Measurements from ENCODE around the gene ADGRG2. TPM values are rescaled to one million over a fixed set of nuclear protein-coding genes. Genes with fewer than 3 reads are reported as not detected.
"Not testable (repeated sequence)": the region's sequence is repeated elsewhere in the genome, so short reads cannot be mapped to it uniquely, and the experiment has no call there.

Gene ADGRG2
- total RNA-seq, 1 donor: 0.18 TPM

DNA sequence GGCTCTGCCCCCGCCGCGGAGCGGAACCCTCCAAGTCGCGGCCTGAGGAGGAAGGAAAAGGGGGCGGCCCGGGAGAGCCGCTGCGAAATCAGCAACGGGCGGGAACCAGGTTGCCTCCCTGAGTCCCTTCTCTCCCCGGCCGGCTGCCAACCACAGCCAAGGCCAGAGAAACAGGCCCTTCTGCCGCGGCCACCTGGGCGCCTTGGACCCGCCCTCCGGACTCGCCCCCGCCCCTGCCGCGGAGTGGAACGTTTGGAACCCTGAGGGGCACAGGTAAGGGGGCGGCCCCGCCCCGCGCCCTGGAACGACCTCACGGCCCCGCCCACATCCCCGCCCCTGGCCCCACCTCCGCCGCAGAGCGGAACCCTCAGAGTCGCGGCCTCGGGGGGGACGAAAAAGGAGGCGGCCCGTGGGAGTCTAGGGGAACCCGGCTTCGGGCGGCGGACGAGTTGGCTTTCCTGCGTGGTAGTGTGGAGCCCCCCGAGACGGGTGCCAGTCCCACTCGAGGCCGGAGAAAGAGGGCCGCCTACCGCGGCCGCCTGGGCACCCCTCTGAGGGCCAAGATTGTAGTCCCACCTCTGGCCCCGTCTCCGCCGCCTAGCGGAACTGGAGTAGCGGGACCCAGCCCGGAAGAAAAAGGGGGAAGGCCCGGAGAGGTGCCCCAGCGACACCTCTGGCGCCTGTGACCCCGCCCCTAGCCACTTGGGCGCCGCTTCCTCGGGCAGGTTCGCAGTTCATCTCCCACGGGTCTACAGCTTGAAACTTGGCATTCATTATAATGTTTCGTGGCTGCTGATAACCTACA, 137.7 kb downstream of the ADGRG2 start:
- TF ChIP-seq, protein P1, sequence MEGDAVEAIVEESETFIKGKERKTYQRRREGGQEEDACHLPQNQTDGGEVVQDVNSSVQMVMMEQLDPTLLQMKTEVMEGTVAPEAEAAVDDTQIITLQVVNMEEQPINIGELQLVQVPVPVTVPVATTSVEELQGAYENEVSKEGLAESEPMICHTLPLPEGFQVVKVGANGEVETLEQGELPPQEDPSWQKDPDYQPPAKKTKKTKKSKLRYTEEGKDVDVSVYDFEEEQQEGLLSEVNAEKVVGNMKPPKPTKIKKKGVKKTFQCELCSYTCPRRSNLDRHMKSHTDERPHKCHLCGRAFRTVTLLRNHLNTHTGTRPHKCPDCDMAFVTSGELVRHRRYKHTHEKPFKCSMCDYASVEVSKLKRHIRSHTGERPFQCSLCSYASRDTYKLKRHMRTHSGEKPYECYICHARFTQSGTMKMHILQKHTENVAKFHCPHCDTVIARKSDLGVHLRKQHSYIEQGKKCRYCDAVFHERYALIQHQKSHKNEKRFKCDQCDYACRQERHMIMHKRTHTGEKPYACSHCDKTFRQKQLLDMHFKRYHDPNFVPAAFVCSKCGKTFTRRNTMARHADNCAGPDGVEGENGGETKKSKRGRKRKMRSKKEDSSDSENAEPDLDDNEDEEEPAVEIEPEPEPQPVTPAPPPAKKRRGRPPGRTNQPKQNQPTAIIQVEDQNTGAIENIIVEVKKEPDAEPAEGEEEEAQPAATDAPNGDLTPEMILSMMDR (IDR thresholded peaks at IDR 0.05; ENCODE audit: insufficient read depth, low read length): peak; percentile 56
- peak; percentile 67 for DNase-seq (ENCODE audit: low read depth)
- peak overlapping the region; percentile 72 for H3K4me3 ChIP-seq (ENCODE audit: low read depth, low read length)

DNA sequence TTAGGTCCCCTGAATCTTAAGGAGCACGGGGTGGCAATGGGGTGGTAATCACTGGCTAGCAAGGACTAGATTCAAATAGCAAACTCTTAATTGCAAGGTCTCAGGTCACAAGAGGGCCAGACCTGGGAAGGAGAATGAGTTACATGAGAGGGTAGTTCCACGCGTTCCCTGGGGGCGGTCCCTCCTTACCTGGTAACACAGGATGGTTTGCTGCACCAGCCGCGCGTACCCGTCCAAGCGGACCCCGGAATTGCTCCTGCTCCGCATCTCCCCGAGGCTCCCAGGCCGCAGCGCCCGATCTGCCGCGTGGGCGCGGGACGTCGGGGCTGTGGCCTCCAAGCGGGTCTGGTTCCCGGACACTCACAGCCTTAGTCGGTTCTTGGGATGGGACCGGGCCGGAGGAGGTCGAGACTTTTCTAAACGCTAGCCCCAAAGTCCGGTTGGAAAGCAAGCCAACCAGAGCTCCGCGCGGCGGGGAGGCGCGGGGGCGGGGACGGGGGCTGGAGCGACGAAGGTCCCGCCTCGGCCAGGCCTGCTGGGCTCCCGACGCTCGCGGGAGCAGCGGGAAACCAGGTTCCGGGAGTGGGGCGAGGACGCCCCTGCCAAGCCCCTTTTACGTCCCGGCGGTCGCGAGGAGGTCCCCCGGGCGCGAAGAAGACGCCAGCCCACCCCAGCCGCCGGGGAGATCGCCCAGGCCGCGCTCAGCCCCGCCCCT, 138.4 kb downstream of the ADGRG2 start, which contains the start of gene PHKA2:
PHKA2 (minus strand) TSS at position 449 of the 715 bp plus-strand sequence; CDS start at position 267, 182 bp downstream.
- DNase-seq (ENCODE audit: low read depth): no peak
- TF ChIP-seq, protein P1 (IDR thresholded peaks at IDR 0.05; ENCODE audit: insufficient read depth, low read length): no peak
- H3K4me3 ChIP-seq (ENCODE audit: low read depth, low read length): peak within 1 kb of the TSS; percentile 72

DNA sequence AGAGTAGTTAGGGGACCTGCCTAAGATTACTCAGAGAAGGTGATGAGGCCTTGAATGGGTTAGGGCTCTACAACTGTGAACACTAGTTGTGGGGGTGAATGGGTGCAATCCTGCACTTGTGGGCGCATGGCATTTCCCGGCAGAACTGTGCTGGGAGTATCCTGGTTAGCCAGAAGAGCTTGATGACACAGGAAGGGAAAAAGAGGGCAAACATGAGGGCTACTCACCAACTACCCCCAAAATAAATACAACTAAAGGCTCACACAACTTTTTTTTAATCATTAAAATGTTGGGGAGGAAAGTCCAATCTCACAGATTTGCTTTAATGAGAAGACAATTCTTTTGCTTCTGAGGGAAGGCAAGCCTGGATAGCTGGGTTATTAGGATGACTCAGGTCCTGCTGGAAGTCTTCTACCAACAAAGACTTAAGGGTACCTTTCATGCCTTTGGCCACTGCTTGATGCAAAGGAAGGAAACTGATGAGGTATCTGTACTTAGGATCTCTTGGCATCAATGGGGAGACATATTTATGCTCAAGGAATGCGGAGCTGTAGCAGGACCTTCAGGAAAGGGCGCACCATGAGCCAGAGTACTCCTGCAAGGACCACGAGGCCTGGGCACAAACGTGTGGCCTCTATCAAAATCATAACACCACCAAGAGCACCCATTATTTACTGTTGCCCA, 141.0 kb downstream of the ADGRG2 start:
- TF ChIP-seq, protein P1 (IDR thresholded peaks at IDR 0.05; ENCODE audit: insufficient read depth, low read length): no peak

DNA sequence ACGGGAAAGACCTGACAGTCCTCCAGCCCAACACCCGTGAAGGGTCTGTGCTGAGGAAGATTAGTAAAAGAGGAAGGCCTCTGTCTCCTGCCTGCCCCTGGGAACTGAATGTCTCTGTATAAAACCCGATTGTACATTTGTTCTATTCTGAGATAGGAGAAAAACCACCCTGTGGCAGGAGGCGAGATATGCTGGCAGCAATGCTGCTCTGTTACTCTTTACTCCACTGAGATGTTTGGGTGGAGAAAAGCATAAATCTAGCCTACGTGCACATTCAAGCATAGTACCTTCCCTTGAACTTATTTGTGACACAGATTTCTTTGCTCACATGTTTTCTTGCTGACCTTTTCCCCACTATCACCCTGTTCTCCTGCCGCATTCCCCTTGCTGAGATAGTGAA, 142.0 kb downstream of the ADGRG2 start:
- DNase-seq (ENCODE audit: low read depth): not testable (repeated sequence)

More for the DNA sequence above, 141.0 kb downstream of the ADGRG2 start:
- DNase-seq (ENCODE audit: low read depth): no peak
- H3K4me3 ChIP-seq (ENCODE audit: low read depth, low read length): no peak overlapping the region

DNA sequence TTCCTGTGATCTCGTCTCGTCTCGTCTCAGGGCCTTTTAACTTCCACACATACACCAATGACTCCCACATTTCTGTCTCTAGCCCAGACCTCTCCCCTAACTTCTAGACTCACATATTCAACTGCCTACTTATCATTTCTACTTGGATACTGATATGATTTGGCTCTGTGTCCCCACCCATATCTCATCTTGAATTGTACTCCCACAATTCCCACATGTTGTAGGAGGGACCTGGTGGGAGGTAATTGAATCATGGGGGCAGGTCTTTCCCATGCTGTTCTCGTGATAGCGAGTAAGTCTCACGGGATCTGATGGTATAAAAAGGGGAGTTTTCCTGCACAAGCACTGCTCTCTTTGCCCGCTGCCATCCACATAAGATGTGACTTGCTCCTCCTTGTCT, 147.3 kb downstream of the ADGRG2 start:
- TF ChIP-seq, protein P1 (IDR thresholded peaks at IDR 0.05; ENCODE audit: insufficient read depth, low read length): no peak
- H3K4me3 ChIP-seq (ENCODE audit: low read depth, low read length): no peak overlapping the region

More for the DNA sequence above, 142.0 kb downstream of the ADGRG2 start:
- H3K4me3 ChIP-seq (ENCODE audit: low read depth, low read length): not testable (repeated sequence)

DNA sequence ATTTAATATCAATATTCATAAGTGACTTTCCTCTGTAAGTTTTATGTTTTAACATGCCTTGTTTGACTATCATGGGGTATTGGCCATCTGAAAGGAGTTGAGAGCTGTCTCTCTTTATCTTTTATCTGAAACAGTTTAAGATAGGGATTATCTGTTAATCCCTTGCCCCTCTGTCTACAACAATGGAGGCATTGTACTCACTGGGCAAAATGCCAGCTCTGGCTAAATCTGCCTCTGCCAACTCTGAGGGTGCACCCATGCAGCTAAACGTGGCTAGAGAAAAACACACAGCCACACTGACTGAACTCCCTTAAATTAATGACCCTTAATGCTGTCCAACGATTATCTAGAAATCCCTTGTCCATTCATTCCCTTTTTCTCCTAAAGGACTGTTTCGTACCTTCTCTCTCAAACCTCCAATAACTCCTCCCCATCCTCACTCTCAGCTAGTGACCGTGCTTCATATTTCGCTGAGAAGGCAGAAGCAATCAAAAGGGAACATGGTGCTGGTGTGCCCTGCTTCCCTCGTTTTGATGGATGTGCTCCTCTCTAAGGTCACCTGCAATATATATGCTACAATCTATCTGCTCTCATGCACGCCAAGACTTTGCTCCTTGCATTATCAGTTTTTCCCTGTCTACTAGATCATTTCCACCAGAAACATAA, 148.6 kb downstream of the ADGRG2 start:
- TF ChIP-seq, protein P1 (IDR thresholded peaks at IDR 0.05; ENCODE audit: insufficient read depth, low read length): no peak
- no peak overlapping the region for H3K4me3 ChIP-seq (ENCODE audit: low read depth, low read length)
- DNase-seq (ENCODE audit: low read depth): peak; percentile 6

More for the DNA sequence above, 147.3 kb downstream of the ADGRG2 start:
- no peak for DNase-seq (ENCODE audit: low read depth)

Measured in fibroblast of the aortic adventitia (primary cell).